WI38 (cell line): ENCODE results near the gene ZMIZ1.
A peak's percentile ranks its signal among the peaks of the same experiment; 100 is the strongest.

Experiments
- H3K4me3 ChIP-seq: 2 replicates; pipeline ENCODE4 v1.5.1; 2011; ENCODE audit warnings: low read depth, mild to moderate bottlenecking, control low read depth, low read length
- TF ChIP-seq, protein P1 (sequence below): IDR thresholded peaks from 2 replicates; pipeline ENCODE4 v1.5.1; 2012; ENCODE audit warnings: low read depth, mild to moderate bottlenecking, control low read depth, low read length

ZMIZ1 gene

DNA sequence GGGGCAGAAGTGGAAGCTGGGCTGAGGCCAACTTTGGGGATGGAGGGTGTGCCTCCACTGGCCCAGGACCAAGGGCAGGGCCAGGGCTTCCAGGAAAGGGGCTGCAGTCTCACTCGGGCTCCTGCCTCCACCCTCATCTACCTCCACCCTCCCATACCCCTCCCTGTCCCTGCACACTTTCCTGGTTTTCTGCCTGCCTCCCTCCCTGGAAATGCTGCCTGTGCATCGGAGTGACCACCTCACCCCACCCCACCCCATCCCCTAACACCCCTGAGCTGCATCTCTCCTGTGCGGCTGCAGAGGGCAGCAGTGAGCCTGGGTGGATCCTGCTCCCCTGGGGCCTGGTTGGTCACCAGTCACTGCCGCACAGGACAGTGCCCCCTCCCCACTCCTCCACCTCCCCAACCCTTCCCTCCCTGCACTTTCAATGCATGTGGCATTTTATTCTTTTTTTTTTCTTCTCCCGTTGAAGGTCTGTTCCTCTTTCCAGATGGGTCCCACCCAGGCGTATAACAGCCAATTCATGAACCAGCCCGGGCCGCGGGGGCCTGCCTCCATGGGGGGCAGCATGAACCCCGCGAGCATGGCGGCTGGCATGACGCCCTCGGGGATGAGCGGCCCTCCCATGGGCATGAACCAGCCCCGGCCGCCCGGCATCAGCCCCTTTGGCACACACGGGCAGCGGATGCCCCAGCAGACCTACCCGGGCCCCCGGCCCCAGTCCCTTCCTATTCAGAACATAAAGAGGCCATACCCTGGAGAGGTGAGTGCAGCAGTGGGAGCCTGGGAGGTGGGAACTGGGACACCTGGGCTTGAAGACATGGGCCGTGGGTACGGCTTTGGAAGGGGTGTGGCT lies 224.4 kb downstream of the ZMIZ1 start:
- no peak overlapping the region for H3K4me3 ChIP-seq
- TF ChIP-seq, protein P1, sequence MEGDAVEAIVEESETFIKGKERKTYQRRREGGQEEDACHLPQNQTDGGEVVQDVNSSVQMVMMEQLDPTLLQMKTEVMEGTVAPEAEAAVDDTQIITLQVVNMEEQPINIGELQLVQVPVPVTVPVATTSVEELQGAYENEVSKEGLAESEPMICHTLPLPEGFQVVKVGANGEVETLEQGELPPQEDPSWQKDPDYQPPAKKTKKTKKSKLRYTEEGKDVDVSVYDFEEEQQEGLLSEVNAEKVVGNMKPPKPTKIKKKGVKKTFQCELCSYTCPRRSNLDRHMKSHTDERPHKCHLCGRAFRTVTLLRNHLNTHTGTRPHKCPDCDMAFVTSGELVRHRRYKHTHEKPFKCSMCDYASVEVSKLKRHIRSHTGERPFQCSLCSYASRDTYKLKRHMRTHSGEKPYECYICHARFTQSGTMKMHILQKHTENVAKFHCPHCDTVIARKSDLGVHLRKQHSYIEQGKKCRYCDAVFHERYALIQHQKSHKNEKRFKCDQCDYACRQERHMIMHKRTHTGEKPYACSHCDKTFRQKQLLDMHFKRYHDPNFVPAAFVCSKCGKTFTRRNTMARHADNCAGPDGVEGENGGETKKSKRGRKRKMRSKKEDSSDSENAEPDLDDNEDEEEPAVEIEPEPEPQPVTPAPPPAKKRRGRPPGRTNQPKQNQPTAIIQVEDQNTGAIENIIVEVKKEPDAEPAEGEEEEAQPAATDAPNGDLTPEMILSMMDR = peak; percentile 46

DNA sequence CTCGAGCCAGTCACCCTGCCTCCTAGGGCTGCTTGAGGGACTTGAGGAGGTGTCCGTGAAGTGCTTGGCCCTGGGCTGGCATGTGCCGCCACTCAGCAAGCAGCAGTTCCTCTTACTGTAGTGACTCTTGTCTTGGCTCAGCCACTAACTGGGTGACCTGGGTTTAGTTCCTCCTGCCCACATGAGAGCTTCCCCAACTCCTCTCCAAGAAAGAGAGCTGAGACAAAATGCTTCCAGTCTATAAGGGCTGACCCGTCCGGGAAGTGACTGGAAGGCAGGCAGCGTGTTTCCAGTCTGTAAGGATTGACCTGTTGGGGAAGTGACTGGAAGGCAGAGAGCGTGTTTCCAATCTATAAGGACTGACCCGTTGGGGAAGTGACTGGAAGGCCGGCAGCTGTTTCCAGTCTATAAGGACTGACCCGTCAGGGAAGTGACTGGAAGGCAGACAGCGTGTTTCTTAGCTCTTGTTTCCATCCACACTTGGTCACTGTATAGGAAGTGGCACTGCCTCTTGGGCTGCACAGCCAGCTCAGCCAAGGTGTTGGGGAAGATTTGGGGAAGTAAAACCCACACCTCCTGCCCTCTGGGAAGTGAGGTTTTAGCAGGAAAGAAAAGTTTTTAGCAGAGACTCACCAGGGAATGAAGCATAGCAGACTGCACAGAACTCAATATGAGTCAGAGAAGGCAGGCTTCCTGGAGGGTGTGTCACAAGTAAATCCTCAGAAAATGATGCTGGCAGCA lies 225.2 kb downstream of the ZMIZ1 start:
- TF ChIP-seq, protein P1 = no peak
- H3K4me3 ChIP-seq = no peak overlapping the region

DNA sequence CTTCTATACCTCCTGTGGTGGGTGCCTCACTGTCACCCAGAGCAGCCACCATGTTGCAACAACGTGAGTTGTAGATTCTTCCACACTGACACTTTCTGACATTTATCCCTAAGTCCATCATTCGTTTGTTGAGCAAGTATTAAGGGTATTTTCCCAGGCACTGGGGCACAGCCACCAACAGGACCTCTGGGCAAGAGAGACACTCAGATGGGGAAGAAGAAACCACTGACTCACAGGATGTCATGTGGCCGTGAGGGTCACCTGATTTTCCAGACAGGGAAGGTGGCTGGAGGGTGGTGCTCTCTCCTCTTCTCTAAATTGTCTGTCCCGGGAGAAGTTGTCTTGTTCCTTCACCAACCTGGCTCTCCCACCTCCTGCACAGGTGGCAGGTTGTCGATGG lies 226.8 kb downstream of the ZMIZ1 start:
- H3K4me3 ChIP-seq = no peak overlapping the region
- TF ChIP-seq, protein P1 = no peak

DNA sequence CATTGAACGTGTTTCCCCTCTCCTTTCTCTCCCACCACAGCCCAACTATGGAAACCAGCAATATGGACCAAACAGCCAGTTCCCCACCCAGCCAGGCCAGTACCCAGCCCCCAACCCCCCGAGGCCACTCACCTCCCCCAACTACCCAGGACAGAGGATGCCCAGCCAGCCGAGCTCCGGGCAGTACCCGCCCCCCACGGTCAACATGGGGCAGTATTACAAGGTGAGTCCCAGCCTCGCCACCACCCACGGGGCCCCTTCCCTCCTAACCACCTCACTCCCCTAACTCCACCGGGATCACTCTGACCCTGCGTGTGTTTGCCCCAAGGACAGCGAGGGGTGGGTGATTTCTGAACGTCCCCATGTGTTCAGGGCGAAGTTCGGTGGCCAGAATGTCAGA lies 227.7 kb downstream of the ZMIZ1 start:
- TF ChIP-seq, protein P1 = no peak

DNA sequence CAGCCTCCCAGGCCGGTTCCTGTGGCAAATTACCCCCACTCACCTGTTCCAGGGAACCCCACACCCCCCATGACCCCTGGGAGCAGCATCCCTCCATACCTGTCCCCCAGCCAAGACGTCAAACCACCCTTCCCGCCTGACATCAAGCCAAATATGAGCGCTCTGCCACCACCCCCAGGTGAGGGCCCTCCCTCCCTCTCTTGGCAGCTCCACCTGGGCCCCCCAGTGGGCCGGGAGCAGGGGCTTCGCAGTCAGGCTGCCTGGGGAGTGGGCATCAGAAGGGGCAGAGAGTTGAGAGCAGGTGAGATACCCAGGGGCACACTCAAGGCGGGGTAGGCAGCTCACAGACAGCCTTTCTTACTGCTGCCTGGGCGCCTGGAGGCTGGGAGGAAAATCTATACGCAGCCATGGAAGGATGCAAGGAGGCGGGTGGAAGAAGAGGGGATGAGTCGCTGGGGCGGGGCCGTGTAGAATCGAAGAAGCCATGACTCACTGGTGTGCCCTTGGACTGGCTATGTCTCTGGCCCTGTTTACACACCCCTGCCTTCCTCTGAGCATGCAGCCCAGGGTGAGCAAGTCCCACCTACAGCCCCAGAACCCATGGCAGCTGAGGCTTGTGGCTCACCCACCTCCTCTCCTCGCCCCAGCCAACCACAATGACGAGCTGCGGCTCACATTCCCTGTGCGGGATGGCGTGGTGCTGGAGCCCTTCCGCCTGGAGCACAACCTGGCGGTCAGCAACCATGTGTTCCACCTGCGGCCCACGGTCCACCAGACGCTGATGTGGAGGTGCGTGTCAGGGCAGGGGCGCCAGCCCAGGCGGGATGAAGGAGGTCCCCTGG lies 229.9 kb downstream of the ZMIZ1 start:
- H3K4me3 ChIP-seq = peak overlapping the region; percentile 18
- TF ChIP-seq, protein P1 = no peak

More for the DNA sequence above, 227.7 kb downstream of the ZMIZ1 start:
- no peak overlapping the region for H3K4me3 ChIP-seq

DNA sequence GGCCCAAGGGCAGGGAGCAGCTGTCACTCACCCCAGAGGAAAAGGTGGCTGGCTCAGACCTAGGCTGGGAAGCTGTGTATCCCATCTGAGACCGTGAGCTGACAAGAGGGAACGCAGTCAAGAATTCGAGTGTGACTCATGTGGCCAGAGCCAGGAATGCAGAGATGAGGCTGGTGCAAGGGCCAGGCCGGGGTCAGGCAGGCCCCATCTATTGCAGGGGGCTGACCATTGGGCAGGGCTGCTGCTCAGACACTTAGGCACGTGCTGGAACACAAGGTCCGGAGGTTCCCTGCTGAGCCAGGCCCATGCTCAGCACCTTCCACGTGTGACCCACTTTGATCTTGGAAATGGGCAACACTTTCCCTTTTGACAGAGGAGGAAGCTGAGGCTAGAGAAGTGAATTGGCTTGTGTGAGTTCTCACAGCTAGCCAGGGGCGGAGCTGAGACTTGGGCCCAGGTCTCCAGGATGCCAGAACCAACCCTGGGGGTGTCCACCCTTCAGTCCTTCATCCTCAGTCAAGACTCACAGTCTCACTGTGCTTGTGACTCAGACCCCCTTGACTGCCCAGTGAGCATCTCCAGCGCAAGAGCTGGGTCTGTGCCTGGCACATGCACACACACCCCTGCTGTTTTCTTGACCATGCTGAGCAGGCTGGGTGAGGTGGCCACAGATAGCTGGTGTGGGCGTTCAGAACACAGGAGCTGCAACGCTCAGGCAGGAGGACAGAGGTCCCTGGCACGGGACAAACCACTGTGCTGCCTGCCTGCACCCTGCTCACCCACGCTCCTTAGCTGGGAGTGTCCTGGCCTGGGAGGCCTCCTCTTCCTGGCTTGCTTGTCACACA lies 230.9 kb downstream of the ZMIZ1 start:
- TF ChIP-seq, protein P1 = no peak
- H3K4me3 ChIP-seq = peak overlapping the region; percentile 18
